PC-9 (cell line): Measurements from ENCODE around the gene ALKBH4.

Experiments
- EZH2 ChIP-seq: fragments of 200-600 bp; sonication (generic); IDR thresholded peaks from 2 replicates; pipeline ENCODE4 v1.8.0; 2017; ENCODE audit warnings: antibody characterized with exemption, low read depth
- TF ChIP-seq, protein P1 (sequence below): fragments of 200-600 bp; sonication (generic); conservative IDR thresholded peaks from 2 replicates; pipeline ENCODE4 v1.6.1; 2017; ENCODE audit warnings: mixed run types, antibody characterized with exemption, mild to moderate bottlenecking, moderate library complexity

DNA sequence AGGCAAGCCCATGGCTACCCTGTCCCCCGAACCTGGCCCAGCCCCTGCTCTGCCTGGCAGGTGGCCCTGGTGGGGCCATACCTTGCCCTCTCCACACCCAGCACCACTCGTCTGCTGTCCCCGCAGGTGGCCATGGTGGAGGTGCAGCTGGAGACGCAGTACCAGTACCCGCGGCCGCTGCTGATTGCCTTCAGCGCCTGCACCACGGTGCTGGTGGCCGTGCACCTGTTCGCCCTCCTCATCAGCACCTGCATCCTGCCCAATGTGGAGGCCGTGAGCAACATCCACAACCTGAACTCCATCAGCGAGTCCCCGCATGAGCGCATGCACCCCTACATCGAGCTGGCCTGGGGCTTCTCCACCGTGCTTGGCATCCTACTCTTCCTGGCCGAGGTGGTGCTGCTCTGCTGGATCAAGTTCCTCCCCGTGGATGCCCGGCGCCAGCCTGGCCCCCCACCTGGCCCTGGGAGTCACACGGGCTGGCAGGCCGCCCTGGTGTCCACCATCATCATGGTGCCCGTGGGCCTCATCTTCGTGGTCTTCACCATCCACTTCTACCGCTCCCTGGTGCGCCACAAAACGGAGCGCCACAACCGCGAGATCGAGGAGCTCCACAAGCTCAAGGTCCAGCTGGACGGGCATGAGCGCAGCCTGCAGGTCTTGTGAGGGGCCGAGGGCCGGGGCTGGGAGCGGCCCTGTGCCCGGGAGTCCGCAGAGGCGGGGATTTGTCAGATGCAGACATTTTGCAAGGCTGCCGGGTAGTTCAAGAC is 18.1 kb downstream of the ALKBH4 start:
- TF ChIP-seq, protein P1, sequence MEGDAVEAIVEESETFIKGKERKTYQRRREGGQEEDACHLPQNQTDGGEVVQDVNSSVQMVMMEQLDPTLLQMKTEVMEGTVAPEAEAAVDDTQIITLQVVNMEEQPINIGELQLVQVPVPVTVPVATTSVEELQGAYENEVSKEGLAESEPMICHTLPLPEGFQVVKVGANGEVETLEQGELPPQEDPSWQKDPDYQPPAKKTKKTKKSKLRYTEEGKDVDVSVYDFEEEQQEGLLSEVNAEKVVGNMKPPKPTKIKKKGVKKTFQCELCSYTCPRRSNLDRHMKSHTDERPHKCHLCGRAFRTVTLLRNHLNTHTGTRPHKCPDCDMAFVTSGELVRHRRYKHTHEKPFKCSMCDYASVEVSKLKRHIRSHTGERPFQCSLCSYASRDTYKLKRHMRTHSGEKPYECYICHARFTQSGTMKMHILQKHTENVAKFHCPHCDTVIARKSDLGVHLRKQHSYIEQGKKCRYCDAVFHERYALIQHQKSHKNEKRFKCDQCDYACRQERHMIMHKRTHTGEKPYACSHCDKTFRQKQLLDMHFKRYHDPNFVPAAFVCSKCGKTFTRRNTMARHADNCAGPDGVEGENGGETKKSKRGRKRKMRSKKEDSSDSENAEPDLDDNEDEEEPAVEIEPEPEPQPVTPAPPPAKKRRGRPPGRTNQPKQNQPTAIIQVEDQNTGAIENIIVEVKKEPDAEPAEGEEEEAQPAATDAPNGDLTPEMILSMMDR: no peak
- no peak for TF ChIP-seq EZH2
